ENCODE measurements around the gene DAB1.
"Not testable (repeated sequence)": the region's sequence is repeated elsewhere in the genome, so short reads cannot be mapped to it uniquely, and the experiment has no call there.

DAB1 gene

GRCh38 chr1:57269630-57270225, 154.1 kb downstream of the DAB1 start:
- no peak for DNase-seq

GRCh38 chr1:57265104-57265503, 158.8 kb downstream of the DAB1 start:
- DNase-seq = no peak

- DNase-seq = no peak
These were observed 161.4 kb downstream of the DAB1 start for GRCh38 chr1:57262472-57262871.

GRCh38 chr1:57258557-57259325, 165.1 kb downstream of the DAB1 start:
- no peak for DNase-seq

GRCh38 chr1:57255945-57256344, 167.9 kb downstream of the DAB1 start:
- no peak for DNase-seq

GRCh38 chr1:57254022-57254421, 169.8 kb downstream of the DAB1 start:
- no peak for DNase-seq

GRCh38 chr1:57252597-57253294, 171.1 kb downstream of the DAB1 start:
- no peak for DNase-seq

- DNase-seq = no peak
These were observed 173.8 kb downstream of the DAB1 start for GRCh38 chr1:57250021-57250420.

- no peak for DNase-seq
These were observed 174.3 kb downstream of the DAB1 start for GRCh38 chr1:57249511-57249910.

GRCh38 chr1:57248830-57249229, 175.0 kb downstream of the DAB1 start:
- DNase-seq = no peak

GRCh38 chr1:57238233-57238781, 185.6 kb downstream of the DAB1 start:
- no peak for DNase-seq

- DNase-seq = no peak
These were observed 187.9 kb downstream of the DAB1 start for GRCh38 chr1:57235730-57236510.

GRCh38 chr1:57234459-57234858, 189.4 kb downstream of the DAB1 start:
- DNase-seq = no peak

GRCh38 chr1:57232500-57232899, 191.4 kb downstream of the DAB1 start:
- no peak for DNase-seq

GRCh38 chr1:57229998-57230397, 193.9 kb downstream of the DAB1 start:
- no peak for DNase-seq

- no peak for DNase-seq
These were observed 194.8 kb downstream of the DAB1 start for GRCh38 chr1:57229076-57229475.

GRCh38 chr1:57222801-57223200, 201.1 kb downstream of the DAB1 start:
- DNase-seq = no peak

GRCh38 chr1:57222307-57222706, 201.6 kb downstream of the DAB1 start:
- DNase-seq = no peak

- not testable (repeated sequence) for DNase-seq
These were observed 203.0 kb downstream of the DAB1 start for GRCh38 chr1:57220905-57221304.

- no peak for DNase-seq
These were observed 205.3 kb downstream of the DAB1 start for GRCh38 chr1:57218487-57219079.

- DNase-seq = no peak
These were observed 206.0 kb downstream of the DAB1 start for GRCh38 chr1:57217905-57218304.

GRCh38 chr1:57214951-57215575, 208.8 kb downstream of the DAB1 start:
- no peak for DNase-seq
